ENCODE data around the gene PHF23.

Gene PHF23

DNA sequence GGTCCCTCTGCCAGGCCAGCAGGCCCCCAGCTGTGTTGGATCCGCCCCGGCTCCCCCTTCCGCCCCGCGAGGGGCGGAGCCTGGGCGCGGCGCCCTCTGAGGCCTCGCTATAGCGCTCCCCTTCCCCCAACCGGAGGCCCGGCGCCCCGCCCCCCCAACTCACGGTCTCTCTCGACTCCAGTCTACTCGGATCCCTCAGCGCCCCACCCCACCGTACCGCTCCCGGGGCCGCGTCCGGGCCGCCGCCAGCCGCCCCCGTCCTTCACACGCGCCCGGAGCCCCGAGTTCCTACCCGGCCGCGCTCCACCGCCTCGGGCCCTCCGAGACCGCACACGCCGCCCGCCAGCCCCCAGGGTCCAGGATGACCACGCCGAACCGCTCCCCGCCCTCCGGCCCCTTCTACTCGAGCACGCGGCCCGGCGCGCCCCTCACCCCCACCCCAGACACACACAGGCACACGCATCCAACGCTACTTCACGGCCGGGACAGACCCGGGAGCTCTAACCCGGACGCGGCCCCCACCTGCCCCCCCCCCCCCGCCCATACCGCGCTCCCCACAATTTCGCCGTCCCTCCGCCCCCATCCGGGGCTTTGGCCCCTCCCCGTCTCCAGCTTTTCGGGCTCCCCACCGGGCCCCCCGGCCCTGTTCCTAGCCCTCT lies 1.4 kb downstream of the PHF23 start:
- peak; percentile 84 to 86 for DNase-seq (ENCODE audit: low read depth in 2 of 2)

GRCh38 chr17:7237266-7237760 lies 1.9 kb downstream of the PHF23 start:
- no peak for DNase-seq (ENCODE audit: low read depth in 2 of 2)

DNA sequence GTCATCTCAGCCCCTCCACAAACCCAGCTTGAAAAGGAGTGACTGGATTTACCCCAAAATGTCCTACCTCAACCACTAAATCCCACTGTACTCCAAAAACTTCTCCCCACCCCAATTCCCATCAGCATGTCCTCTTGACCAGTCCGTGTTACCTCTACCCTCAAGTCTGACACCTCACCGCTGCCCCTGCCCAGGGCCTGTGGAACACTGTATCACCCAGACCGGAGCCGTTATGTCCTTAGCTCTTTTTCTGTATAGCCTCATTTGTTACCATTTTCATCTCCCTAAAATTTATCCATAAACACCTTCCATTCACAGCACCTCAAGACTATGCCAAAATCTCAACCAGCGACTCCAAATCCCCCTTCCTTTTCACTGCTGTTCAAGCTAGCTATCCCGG lies 2.4 kb downstream of the PHF23 start:
- no peak for DNase-seq (ENCODE audit: low read depth in 2 of 2)

- no peak for DNase-seq (ENCODE audit: low read depth in 2 of 2)
Measured at GRCh38 chr17:7235693-7236665, 3.3 kb downstream of the PHF23 start.

DNA sequence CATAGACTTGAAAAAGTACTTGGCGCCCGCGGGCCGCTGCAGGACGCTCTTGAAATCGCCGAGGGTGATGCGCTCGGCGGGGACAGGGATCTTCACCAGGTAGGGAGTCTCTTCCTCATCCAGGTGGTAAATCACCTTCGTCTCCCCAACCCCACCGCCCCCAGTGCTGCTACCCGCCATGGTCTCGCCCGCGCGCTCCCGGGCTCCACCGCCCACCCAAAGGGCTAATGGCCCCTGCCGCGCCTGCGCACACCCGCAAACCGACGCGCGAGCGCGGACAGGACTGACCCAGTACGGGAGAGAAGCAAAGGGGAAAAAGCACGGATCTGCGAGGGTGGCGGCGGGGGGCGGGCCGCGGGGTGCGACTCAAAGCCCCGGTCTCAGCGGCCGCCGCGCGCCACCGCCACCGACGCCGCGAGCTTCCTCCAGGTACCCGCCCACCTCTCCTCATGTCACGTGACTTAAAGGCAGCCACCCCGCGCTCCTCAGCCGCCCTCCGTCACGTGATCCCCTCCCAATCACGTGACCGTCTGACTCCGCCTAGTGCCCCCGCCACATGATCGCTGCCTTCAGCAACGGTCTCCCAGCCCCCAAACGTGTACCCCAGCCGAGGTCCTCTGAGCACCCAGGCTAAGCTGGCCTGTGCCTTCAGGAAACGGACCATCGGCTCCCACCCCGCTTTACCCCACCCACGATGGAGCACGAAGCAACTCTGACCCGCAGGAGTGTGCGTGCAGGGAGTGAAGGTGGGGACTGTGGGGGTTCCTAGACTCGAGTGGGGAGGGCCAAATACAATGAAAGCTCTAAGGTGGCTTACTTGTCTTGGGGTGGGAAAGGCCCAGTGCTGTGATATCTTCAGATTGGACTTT lies 4.9 kb downstream of the PHF23 start, which contains the start of gene DVL2:
Gene DVL2 (minus strand): TSS at position 435 of the 869 bp plus-strand sequence. CDS start 255 bp downstream, at position 180.
- peak; percentile 91 to 96 for DNase-seq (ENCODE audit: low read depth in 2 of 2)

DNA sequence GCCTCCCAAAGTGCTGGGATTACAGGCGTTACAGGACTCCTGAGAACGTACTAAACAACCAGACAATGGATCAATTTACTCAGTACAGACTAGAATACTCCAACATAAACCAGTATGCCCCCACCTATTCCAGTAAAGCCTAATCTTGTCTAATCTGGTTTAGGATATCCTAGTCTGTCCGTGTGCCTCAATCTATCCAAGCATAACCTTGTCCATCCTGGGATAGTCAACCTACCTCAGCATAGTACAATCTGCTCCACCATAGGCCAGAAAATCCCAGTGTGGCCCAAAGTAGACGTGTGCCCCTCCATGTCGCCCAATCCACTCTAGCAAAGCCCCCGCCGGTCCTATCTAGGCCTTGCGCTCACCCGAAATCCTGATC lies 5.6 kb downstream of the PHF23 start:
- DNase-seq (ENCODE audit: low read depth in 2 of 2): no peak

GRCh38 chr17:7232114-7232513 lies 7.1 kb downstream of the PHF23 start:
- DNase-seq (ENCODE audit: low read depth in 2 of 2): no peak

DNA sequence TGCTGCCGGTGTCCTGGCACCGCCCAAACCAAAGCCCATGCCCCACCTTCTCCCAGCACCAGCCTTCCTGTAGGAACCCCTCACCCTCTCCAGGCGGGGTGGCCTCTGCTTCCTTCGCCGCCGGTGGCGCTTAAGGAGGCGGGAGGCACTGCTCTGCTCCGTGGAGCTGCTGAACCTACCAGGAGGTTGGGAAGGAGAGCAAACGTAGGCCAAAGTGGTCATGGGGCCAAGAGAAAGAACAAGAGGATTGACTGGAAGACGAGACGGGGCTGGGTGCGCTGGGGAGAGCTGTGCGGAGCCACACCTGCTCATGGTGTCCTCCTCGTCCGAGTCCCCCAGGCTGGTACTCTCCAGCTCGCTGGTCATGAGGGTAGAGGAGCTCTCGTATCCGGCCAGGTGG lies 9.8 kb downstream of the PHF23 start:
- DNase-seq (ENCODE audit: low read depth in 2 of 2): no peak

DNA sequence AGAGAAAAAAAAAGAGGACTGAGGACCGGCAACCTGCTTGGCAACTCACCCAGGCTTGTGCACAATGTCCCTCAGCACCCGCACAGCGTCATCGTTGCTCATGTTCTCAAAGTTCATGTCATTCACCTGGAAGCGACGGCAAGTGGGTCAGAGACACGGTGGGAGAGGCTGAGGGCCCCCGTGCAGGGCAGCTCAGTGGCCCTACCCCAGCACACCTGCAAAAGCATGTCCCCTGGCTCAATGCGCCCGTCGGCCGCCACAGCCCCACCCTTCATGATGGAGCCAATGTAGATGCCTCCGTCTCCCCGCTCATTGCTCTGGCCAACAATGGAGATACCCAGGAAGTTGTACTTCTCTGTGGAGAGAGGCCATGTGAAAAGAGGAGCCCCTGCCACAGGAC lies 10.3 kb downstream of the PHF23 start:
- no peak for DNase-seq (ENCODE audit: low read depth in 2 of 2)

GRCh38 chr17:7226721-7227710 lies 12.2 kb downstream of the PHF23 start:
- no peak for DNase-seq (ENCODE audit: low read depth in 2 of 2)

DNA sequence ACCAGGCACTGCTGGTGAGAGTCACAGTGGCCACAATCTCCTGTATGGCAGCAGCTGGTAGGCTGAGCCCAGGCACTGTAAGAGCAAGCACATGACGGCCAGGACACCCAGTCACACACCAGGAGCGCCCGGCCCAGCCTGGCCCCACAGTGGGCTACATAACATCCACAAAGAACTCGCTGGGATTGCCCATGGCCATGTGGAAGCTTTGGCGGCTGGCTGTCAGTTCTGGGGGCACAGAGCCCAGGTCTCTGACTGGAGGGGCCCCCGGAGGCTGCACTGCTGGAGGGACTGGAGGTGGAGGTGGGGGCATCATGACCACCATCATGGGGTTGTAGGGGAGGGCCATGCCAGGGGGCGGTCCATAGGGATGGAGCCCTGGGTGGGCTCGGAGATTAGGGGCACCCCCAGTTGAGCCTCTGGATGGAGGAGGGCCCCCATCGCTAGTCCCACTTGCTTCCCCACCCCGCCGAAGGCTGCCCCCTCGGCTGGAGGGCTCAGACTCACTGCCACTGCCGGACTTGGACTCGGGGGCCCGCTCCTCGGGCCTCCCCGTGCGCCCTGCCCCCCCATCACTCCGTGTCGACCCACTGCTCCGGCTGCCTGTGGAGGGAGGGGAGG lies 13.4 kb downstream of the PHF23 start:
- no peak for DNase-seq (ENCODE audit: low read depth in 2 of 2)

- DNase-seq (ENCODE audit: low read depth in 2 of 2): no peak
Measured at GRCh38 chr17:7224661-7225111, 14.6 kb downstream of the PHF23 start.

DNA sequence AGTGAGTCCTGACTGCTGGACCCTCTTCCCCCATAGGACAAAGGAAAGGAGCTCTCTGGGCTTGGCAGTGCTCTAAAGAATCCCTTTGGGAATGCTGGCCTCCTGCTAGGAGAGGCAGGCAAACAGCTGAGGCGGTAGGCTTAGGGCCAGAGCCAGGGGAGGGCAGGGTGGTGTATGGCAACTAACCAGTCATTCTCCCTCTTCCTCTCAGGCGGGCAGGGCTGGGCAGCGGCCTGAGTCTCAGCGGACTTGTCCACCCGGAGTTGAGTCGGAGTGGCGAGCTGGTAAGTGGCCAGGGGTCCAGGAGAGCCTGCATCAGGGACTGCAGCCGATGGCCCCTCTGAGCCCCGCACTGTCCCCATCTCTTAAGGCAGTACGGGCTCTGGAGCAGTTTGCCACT lies 15.1 kb downstream of the PHF23 start:
- no peak for DNase-seq (ENCODE audit: low read depth in 2 of 2)

DNA sequence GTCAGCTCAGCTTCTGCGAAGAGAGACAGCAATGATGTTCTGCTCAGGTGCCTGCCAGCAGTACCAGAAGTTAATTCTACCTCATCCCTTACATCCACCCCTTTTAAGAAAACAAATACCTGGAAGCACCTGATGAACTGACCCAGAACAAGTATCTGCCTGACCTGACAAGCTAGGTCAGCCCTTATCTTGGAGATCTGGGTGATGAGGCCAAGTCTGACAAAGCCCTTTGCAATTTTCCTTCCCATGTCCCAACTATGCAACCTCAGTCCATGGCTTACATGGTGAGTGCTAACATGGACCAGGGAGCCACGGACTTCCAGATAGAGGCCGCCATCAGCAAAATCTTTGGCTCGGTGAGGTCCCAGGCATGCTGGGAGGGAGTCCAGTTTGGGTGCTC lies 15.9 kb downstream of the PHF23 start:
- DNase-seq (ENCODE audit: low read depth in 2 of 2): no peak

GRCh38 chr17:7222972-7223292 lies 16.3 kb downstream of the PHF23 start:
- DNase-seq (ENCODE audit: low read depth in 2 of 2): no peak

GRCh38 chr17:7222093-7222971 lies 16.9 kb downstream of the PHF23 start:
- no peak for DNase-seq (ENCODE audit: low read depth in 2 of 2)

GRCh38 chr17:7221278-7222092 lies 17.8 kb downstream of the PHF23 start:
- DNase-seq (ENCODE audit: low read depth in 2 of 2): no peak

GRCh38 chr17:7220593-7221277 lies 18.5 kb downstream of the PHF23 start:
- no peak for DNase-seq (ENCODE audit: low read depth in 2 of 2)
